ENCODE data around the gene C1QTNF9.

Gene C1QTNF9

GRCh38 chr13:24293746-24294145, 15.6 kb upstream of the C1QTNF9 start:
- CTCF ChIA-PET = interaction anchor here (0.5 to 1.1 kb wide), 2 partner anchors 9 to 557 kb away, joined by 3 read pairs; no protein-coding TSS in a partner anchor
- Histone ChIP-seq H3K9me3 (ENCODE audit: control insufficient read depth, insufficient read depth, low read depth, low read length) (no peaks in the 10 kb centered on the region), H3K4me1 (ENCODE audit: control insufficient read depth, insufficient read depth, low read length) (no peaks in the 10 kb centered on the region), H3K4me3 (ENCODE audit: low read depth, low read length) (no peak overlapping the region), H3K36me3 (ENCODE audit: control insufficient read depth in 2 of 2, insufficient read depth in 1 of 2, low read length in 2 of 2) (peaks cover 0 to 60% of the 10 kb centered on the region in 2 experiments; a peak in 2 of 3 replicates), H3K27ac (ENCODE audit: extremely low read depth, low read depth, low read length) (no peak overlapping the region)
- POLR2A ChIA-PET = no interaction called here
- TF ChIP-seq ZNF571 (tag by site-specific recombination; IDR thresholded peaks at IDR 0.05) = no peak
- no peak for TF ChIP-seq PRDM10 (tag by site-specific recombination; IDR thresholded peaks at IDR 0.05)
- TF ChIP-seq ZNF112 (tag by site-specific recombination; IDR thresholded peaks at IDR 0.05) = no peak
- no peak for TF ChIP-seq ZNF16 (tag by site-specific recombination; IDR thresholded peaks at IDR 0.05; ENCODE audit: low read depth)
- TF ChIP-seq ZIC2 (tag by site-specific recombination; IDR thresholded peaks at IDR 0.05) = no peak
- no peak for TF ChIP-seq ZNF629 (tag by site-specific recombination; IDR thresholded peaks at IDR 0.05)
- TF ChIP-seq ZNF555 (tag by site-specific recombination; conservative IDR thresholded peaks at IDR 0.05) = no peak
- TF ChIP-seq REST (tag by site-specific recombination; IDR thresholded peaks at IDR 0.05) = no peak
- TF ChIP-seq ZNF518A (tag by site-specific recombination; conservative IDR thresholded peaks at IDR 0.05; ENCODE audit: low read depth) = no peak
- TF ChIP-seq ZNF24 (tag by site-specific recombination; IDR thresholded peaks at IDR 0.05) = no peak
- no peak for TF ChIP-seq KLF1 (tag by site-specific recombination; IDR thresholded peaks at IDR 0.05)

GRCh38 chr13:24299488-24300114, 9.8 kb upstream of the C1QTNF9 start:
- POLR2A ChIA-PET = no interaction called here
- Histone ChIP-seq H3K36me3 (ENCODE audit: control insufficient read depth in 2 of 2, insufficient read depth in 1 of 2, low read length in 2 of 2) (peaks cover 0 to 60% of the 10 kb centered on the region in 2 experiments; a peak in 1 of 3 replicates), H3K4me1 (ENCODE audit: control insufficient read depth, insufficient read depth, low read length) (no peaks in the 10 kb centered on the region), H3K27ac (ENCODE audit: extremely low read depth, low read depth, low read length) (no peak overlapping the region), H3K4me3 (ENCODE audit: low read depth, low read length) (no peak overlapping the region), H3K9me3 (ENCODE audit: control insufficient read depth, insufficient read depth, low read depth, low read length) (no peaks in the 10 kb centered on the region)
- CTCF ChIA-PET = no interaction called here
- TF ChIP-seq ZSCAN16 (tag by site-specific recombination; IDR thresholded peaks at IDR 0.05) (no peak), ZEB2 (tag by site-specific recombination; IDR thresholded peaks at IDR 0.05) (no peak), FEZF1 (tag by site-specific recombination; IDR thresholded peaks at IDR 0.05) (no peak), REPIN1 (tag by site-specific recombination; IDR thresholded peaks at IDR 0.05; ENCODE audit: low read depth) (no peak), ZNF792 (tag by site-specific recombination; IDR thresholded peaks at IDR 0.05) (no peak), PATZ1 (tag by site-specific recombination; IDR thresholded peaks at IDR 0.05) (no peak), ZBTB7A (tag by site-specific recombination; IDR thresholded peaks at IDR 0.05; ENCODE audit: low read depth) (no peak), OSR2 (tag by site-specific recombination; IDR thresholded peaks at IDR 0.05) (no peak)

Data from HEK293 (cell line).